Measurements from ENCODE around the gene BACE1.

GRCh38 chr11:117302228-117302627 lies 13.8 kb downstream of the BACE1 start:
- TF ChIP-seq CTCF (conservative IDR thresholded peaks at IDR 0.05; ENCODE audit: low read depth, low read length) (no peak), EZH2 (IDR thresholded peaks at IDR 0.05; ENCODE audit: borderline replicate concordance, low read depth, low read length, poor library complexity, severe bottlenecking) (no peak)

All from A673 (cell line).